ENCODE measurements around the gene MZF1.

Gene MZF1

DNA sequence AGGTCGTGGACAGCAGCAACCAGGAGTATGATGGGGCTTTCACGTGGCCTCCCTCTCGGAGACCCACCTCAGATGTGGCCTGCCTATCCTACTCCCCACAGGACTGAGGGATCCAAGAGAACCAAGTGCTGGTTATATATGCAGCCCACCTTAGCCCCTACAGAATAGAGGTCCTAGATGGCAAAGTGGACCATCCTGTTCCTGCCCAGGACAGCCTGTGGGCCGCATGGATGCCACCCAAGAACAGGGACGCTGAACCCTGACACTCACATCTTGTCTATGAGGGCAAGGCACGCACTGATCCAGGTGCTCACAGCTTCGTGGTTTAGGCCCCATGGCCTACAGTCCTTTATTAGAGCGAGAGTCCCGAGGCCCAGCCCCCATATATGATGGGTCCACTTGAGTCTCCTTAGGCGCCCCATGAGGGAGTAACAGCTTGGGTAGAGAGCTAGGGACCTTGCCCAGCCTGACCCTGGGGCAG lies 59.9 kb downstream of the MZF1 start:
- DNase-seq (ENCODE audit: low read depth): no peak
